ENCODE results near the gene KCNH4. TPM values are rescaled to one million over a fixed set of nuclear protein-coding genes. Genes with fewer than 3 reads are reported as not detected.

The KCNH4 gene
- total RNA-seq = under 1 TPM in 2 of 4 donors, not detected in 2; 0.47 to 0.80 TPM

- H3K27me3 ChIP-seq = peaks cover 0 to 14% of the 10 kb centered on the region in 2 donors
- H3K9me3 ChIP-seq = no peaks in the 10 kb centered on the region
- no peak for TF ChIP-seq POLR2A (IDR thresholded peaks at IDR 0.05)
- peak; percentile 39 to 69 (median 66) for TF ChIP-seq CTCF (IDR thresholded peaks at IDR 0.05)
- peak; percentile 81 to 92 (median 85) for DNase-seq
- H3K4me1 ChIP-seq = peaks cover 0 to 39% (median 25%) of the 10 kb centered on the region in 4 donors
- H3K27ac ChIP-seq = peak within 1 kb of the TSS in 1 of 4 donors; percentile 10
- H3K36me3 ChIP-seq = no peaks in the 10 kb centered on the region
- peak within 1 kb of the TSS; percentile 34 to 56 (median 47) for H3K4me3 ChIP-seq
Observed at GRCh38 chr17:42180922-42181850, at the start of gene KCNH4. Gene KCNH4, minus strand, starts transcription at chr17:42181142. Its CDS starts 197 bp downstream, at chr17:42180945.

- H3K4me1 ChIP-seq = no peaks in the 10 kb centered on the region
- H3K4me3 ChIP-seq = no peak overlapping the region
- no peaks in the 10 kb centered on the region for H3K27me3 ChIP-seq
- TF ChIP-seq POLR2A (IDR thresholded peaks at IDR 0.05) (no peak), CTCF (IDR thresholded peaks at IDR 0.05) (no peak)
- no peaks in the 10 kb centered on the region for H3K36me3 ChIP-seq
- H3K27ac ChIP-seq = no peak overlapping the region
- no peak for DNase-seq
- H3K9me3 ChIP-seq = no peaks in the 10 kb centered on the region
Observed at GRCh38 chr17:42230225-42230624, 49.3 kb upstream of the KCNH4 start.

- TF ChIP-seq POLR2A (IDR thresholded peaks at IDR 0.05) = no peak
- no peak for TF ChIP-seq CTCF (IDR thresholded peaks at IDR 0.05)
- Histone ChIP-seq H3K27me3 (no peaks in the 10 kb centered on the region), H3K27ac (peak overlapping the region in 1 of 4 donors; percentile 30), H3K36me3 (peaks cover 0 to 18% (median 0%) of the 10 kb centered on the region in 3 donors), H3K4me3 (no peak overlapping the region), H3K4me1 (no peaks in the 10 kb centered on the region), H3K9me3 (no peaks in the 10 kb centered on the region)
- DNase-seq = no peak
Observed at GRCh38 chr17:42227849-42228700, 47.1 kb upstream of the KCNH4 start.

- TF ChIP-seq POLR2A (IDR thresholded peaks at IDR 0.05) (no peak), CTCF (IDR thresholded peaks at IDR 0.05) (no peak)
- Histone ChIP-seq H3K4me3 (no peak overlapping the region), H3K27ac (no peak overlapping the region), H3K36me3 (peaks cover 0 to 32% (median 0%) of the 10 kb centered on the region in 3 donors), H3K9me3 (no peaks in the 10 kb centered on the region), H3K4me1 (no peaks in the 10 kb centered on the region), H3K27me3 (no peaks in the 10 kb centered on the region)
- DNase-seq = no peak
Observed at GRCh38 chr17:42225646-42226045, 44.7 kb upstream of the KCNH4 start.

- Histone ChIP-seq H3K4me3 (no peak overlapping the region), H3K27ac (no peak overlapping the region), H3K9me3 (no peaks in the 10 kb centered on the region), H3K36me3 (peaks cover 0 to 32% (median 0%) of the 10 kb centered on the region in 3 donors), H3K4me1 (no peaks in the 10 kb centered on the region), H3K27me3 (no peaks in the 10 kb centered on the region)
- peak in 1 of 3 donors; percentile 17 for DNase-seq
- no peak for TF ChIP-seq CTCF (IDR thresholded peaks at IDR 0.05)
- no peak for TF ChIP-seq POLR2A (IDR thresholded peaks at IDR 0.05)
Observed at GRCh38 chr17:42224651-42225050, 43.7 kb upstream of the KCNH4 start.

Data from Peyer's patch (tissue), 4 donors.